Measurements from ENCODE around the gene TUBB6. TPM values are rescaled to one million over a fixed set of nuclear protein-coding genes. Genes with fewer than 3 reads are reported as not detected.

The TUBB6 gene
- total RNA-seq, 2 experiments from 2014 or later: 13.3 to 15.6 TPM

GRCh38 chr18:12301263-12302005 lies 6.6 kb upstream of the TUBB6 start:
- H3K4me1 Mint-ChIP-seq: no peaks in the 10 kb centered on the region
- H3K9me3 Mint-ChIP-seq: peaks cover 2% of the 10 kb centered on the region
- no peaks in the 10 kb centered on the region for H3K36me3 Mint-ChIP-seq
- H3K27ac Mint-ChIP-seq: peak overlapping the region; percentile 44
- H3K4me3 Mint-ChIP-seq: no peak overlapping the region
- POLR2A ChIA-PET: no interaction called here
- DNase-seq (no peak), ATAC-seq (ENCODE audit: low read depth) (no peak)
- peaks cover 27% of the 10 kb centered on the region for H3K27me3 Mint-ChIP-seq

- Mint-ChIP-seq H3K27ac (no peak overlapping the region), H3K4me1 (peaks cover 4% of the 10 kb centered on the region), H3K4me3 (no peak overlapping the region), H3K27me3 (peaks cover 38% of the 10 kb centered on the region), H3K36me3 (no peaks in the 10 kb centered on the region), H3K9me3 (peaks cover 2% of the 10 kb centered on the region)
- DNase-seq (no peak), ATAC-seq (ENCODE audit: low read depth) (no peak)
- POLR2A ChIA-PET: no interaction called here
Measured at GRCh38 chr18:12302391-12303147, 5.5 kb upstream of the TUBB6 start.

GRCh38 chr18:12304351-12305210 lies 3.5 kb upstream of the TUBB6 start:
- ATAC-seq (ENCODE audit: low read depth): no peak

GRCh38 chr18:12305211-12305610 lies 2.8 kb upstream of the TUBB6 start:
- Mint-ChIP-seq H3K27me3 (peaks cover 38% of the 10 kb centered on the region), H3K27ac (no peak overlapping the region), H3K4me1 (peaks cover 9% of the 10 kb centered on the region), H3K4me3 (no peak overlapping the region), H3K9me3 (peaks cover 2% of the 10 kb centered on the region), H3K36me3 (peaks cover 5% of the 10 kb centered on the region)
- POLR2A ChIA-PET: no interaction called here
- DNase-seq (no peak), ATAC-seq (ENCODE audit: low read depth) (no peak)

More at GRCh38 chr18:12304351-12305210, 3.5 kb upstream of the TUBB6 start:
- Mint-ChIP-seq H3K36me3 (peaks cover 2% of the 10 kb centered on the region), H3K27me3 (peaks cover 41% of the 10 kb centered on the region), H3K9me3 (peaks cover under 1% of the 10 kb centered on the region), H3K4me3 (no peak overlapping the region), H3K27ac (no peak overlapping the region), H3K4me1 (peaks cover 7% of the 10 kb centered on the region)
- no peak for DNase-seq
- POLR2A ChIA-PET: no interaction called here

- no peak overlapping the region for H3K4me3 Mint-ChIP-seq
- H3K9me3 Mint-ChIP-seq: peaks cover 7% of the 10 kb centered on the region
- no peak for ATAC-seq (ENCODE audit: low read depth)
- no peak overlapping the region for H3K27ac Mint-ChIP-seq
- no peak for DNase-seq
- POLR2A ChIA-PET: no interaction called here
- peaks cover 9% of the 10 kb centered on the region for H3K36me3 Mint-ChIP-seq
- peaks cover 9% of the 10 kb centered on the region for H3K4me1 Mint-ChIP-seq
- H3K27me3 Mint-ChIP-seq: peaks cover 37% of the 10 kb centered on the region
Measured at GRCh38 chr18:12305930-12306629, 2.0 kb upstream of the TUBB6 start.

- POLR2A ChIA-PET: interaction anchor here (1.1 kb wide), 1 partner anchor 35 kb away, joined by 3 read pairs; no protein-coding TSS in a partner anchor
- peak; percentile 38 for DNase-seq
- ATAC-seq (ENCODE audit: low read depth): peak; percentile 13
- Mint-ChIP-seq H3K27me3 (peaks cover 37% of the 10 kb centered on the region), H3K9me3 (peaks cover 9% of the 10 kb centered on the region), H3K4me3 (peak overlapping the region; percentile 87), H3K27ac (no peak overlapping the region), H3K36me3 (peaks cover 16% of the 10 kb centered on the region), H3K4me1 (peaks cover 9% of the 10 kb centered on the region)
Measured at GRCh38 chr18:12306752-12307700, 1.0 kb upstream of the TUBB6 start.

- H3K27ac Mint-ChIP-seq: no peak overlapping the region
- peak overlapping the region; percentile 77 for H3K4me3 Mint-ChIP-seq
- ATAC-seq (ENCODE audit: low read depth): peak; percentile 46
- DNase-seq: peak; percentile 51
- H3K9me3 Mint-ChIP-seq: peaks cover 13% of the 10 kb centered on the region
- peaks cover 28% of the 10 kb centered on the region for H3K36me3 Mint-ChIP-seq
- H3K4me1 Mint-ChIP-seq: peaks cover 9% of the 10 kb centered on the region
- H3K27me3 Mint-ChIP-seq: peaks cover 37% of the 10 kb centered on the region
- POLR2A ChIA-PET: interaction anchor here (0.6 kb wide), 1 partner anchor 1265 kb away, joined by 3 read pairs; no protein-coding TSS in a partner anchor
Measured at GRCh38 chr18:12308386-12309100, 502 bp downstream of the TUBB6 start.

GRCh38 chr18:12309683-12310198 lies 1.7 kb downstream of the TUBB6 start:
- no peak for ATAC-seq (ENCODE audit: low read depth)

GRCh38 chr18:12310762-12311161 lies 2.7 kb downstream of the TUBB6 start:
- ATAC-seq (ENCODE audit: low read depth) (no peak), DNase-seq (no peak)
- peaks cover 9% of the 10 kb centered on the region for H3K4me1 Mint-ChIP-seq
- POLR2A ChIA-PET: interaction anchor here (1.6 kb wide), 1 partner anchor 67 kb away, joined by 4 read pairs; the partner anchor contains the start of gene AFG3L2
- H3K27me3 Mint-ChIP-seq: peaks cover 32% of the 10 kb centered on the region
- H3K4me3 Mint-ChIP-seq: no peak overlapping the region
- peaks cover 13% of the 10 kb centered on the region for H3K9me3 Mint-ChIP-seq
- H3K36me3 Mint-ChIP-seq: peaks cover 30% of the 10 kb centered on the region
- H3K27ac Mint-ChIP-seq: no peak overlapping the region

More at GRCh38 chr18:12309683-12310198, 1.7 kb downstream of the TUBB6 start:
- Mint-ChIP-seq H3K4me3 (peak overlapping the region; percentile 77), H3K27me3 (peaks cover 36% of the 10 kb centered on the region), H3K36me3 (peaks cover 30% of the 10 kb centered on the region), H3K9me3 (peaks cover 13% of the 10 kb centered on the region), H3K4me1 (peaks cover 9% of the 10 kb centered on the region), H3K27ac (no peak overlapping the region)
- POLR2A ChIA-PET: no interaction called here
- DNase-seq: no peak

- Mint-ChIP-seq H3K27ac (no peak overlapping the region), H3K4me3 (no peak overlapping the region), H3K36me3 (peaks cover 32% of the 10 kb centered on the region), H3K4me1 (peaks cover 5% of the 10 kb centered on the region), H3K9me3 (peaks cover 13% of the 10 kb centered on the region), H3K27me3 (peaks cover 14% of the 10 kb centered on the region)
- ATAC-seq (ENCODE audit: low read depth) (no peak), DNase-seq (no peak)
- POLR2A ChIA-PET: no interaction called here
Measured at GRCh38 chr18:12312976-12313375, 4.9 kb downstream of the TUBB6 start.

- H3K27me3 Mint-ChIP-seq: peaks cover 14% of the 10 kb centered on the region
- POLR2A ChIA-PET: no interaction called here
Measured at GRCh38 chr18:12313530-12314245, 5.6 kb downstream of the TUBB6 start.

More at GRCh38 chr18:12313530-12314245, 5.6 kb downstream of the TUBB6 start:
- H3K9me3 Mint-ChIP-seq: peaks cover 13% of the 10 kb centered on the region
- no peak overlapping the region for H3K27ac Mint-ChIP-seq
- no peak overlapping the region for H3K4me3 Mint-ChIP-seq
- H3K36me3 Mint-ChIP-seq: peaks cover 32% of the 10 kb centered on the region
- peaks cover 5% of the 10 kb centered on the region for H3K4me1 Mint-ChIP-seq
- ATAC-seq (ENCODE audit: low read depth) (no peak), DNase-seq (no peak)
